LNCaP clone FGC (cell line): Measurements from ENCODE around the gene ZNF148.

Experiments
- DNase-seq: peaks from one replicate; pipeline ENCODE4 v3.0.0-alpha.2; 2011; ENCODE audit warnings: low read depth
- H3K4me3 ChIP-seq: 2 replicates; pipeline ENCODE4 v1.5.1; 2011; ENCODE audit warnings: mild to moderate bottlenecking, low read depth, low read length, control low read depth
- TF ChIP-seq, protein P1 (sequence below): IDR thresholded peaks from 2 replicates; pipeline ENCODE4 v1.5.1; 2012; ENCODE audit warnings: mild to moderate bottlenecking; ENCODE audit not compliant: control insufficient read depth, insufficient read depth; ENCODE audit errors: extremely low read depth

Gene ZNF148

GRCh38 chr3:125357837-125358236 lies 17.3 kb downstream of the ZNF148 start:
- peak overlapping the region; percentile 61 for H3K4me3 ChIP-seq
- TF ChIP-seq, protein P1, sequence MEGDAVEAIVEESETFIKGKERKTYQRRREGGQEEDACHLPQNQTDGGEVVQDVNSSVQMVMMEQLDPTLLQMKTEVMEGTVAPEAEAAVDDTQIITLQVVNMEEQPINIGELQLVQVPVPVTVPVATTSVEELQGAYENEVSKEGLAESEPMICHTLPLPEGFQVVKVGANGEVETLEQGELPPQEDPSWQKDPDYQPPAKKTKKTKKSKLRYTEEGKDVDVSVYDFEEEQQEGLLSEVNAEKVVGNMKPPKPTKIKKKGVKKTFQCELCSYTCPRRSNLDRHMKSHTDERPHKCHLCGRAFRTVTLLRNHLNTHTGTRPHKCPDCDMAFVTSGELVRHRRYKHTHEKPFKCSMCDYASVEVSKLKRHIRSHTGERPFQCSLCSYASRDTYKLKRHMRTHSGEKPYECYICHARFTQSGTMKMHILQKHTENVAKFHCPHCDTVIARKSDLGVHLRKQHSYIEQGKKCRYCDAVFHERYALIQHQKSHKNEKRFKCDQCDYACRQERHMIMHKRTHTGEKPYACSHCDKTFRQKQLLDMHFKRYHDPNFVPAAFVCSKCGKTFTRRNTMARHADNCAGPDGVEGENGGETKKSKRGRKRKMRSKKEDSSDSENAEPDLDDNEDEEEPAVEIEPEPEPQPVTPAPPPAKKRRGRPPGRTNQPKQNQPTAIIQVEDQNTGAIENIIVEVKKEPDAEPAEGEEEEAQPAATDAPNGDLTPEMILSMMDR: no peak

DNA sequence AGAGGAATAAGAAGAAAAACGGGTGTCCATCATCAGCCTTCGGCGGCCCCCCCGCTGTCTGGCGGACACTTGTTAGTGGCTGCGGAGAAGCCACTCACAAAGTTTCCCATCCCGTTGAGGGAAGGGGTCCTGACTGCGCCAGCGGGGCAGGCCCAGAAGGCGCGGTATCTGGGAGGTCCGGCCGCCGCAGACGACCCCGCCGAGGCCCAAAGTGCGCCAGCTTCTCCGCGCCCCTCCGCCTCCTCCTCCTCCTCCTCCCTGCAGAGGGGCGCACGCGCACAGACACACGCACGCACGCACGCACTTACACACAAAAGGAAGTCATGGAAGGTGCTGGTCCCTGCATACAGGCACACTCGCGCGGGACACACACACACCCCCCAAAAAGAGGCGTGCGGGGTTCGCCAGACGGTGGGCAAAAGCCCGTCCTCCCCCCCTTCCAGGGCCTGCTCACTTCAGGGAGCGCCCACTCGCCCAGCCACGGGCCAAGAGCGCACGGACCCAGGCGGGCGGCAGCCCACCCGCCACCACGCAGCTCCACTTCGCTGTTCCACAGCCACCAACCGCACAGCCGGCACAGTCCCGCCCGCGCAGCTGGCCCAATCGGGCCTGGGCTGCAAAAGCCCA lies 18.0 kb downstream of the ZNF148 start:
- DNase-seq: no peak
- H3K4me3 ChIP-seq: peak overlapping the region; percentile 61

More at GRCh38 chr3:125357837-125358236, 17.3 kb downstream of the ZNF148 start:
- DNase-seq: no peak

GRCh38 chr3:125356140-125357026 lies 18.7 kb downstream of the ZNF148 start:
- DNase-seq: peak; percentile 23
- H3K4me3 ChIP-seq: peak overlapping the region; percentile 61
- TF ChIP-seq, protein P1: no peak

More for the DNA sequence above, 18.0 kb downstream of the ZNF148 start:
- TF ChIP-seq, protein P1: no peak

DNA sequence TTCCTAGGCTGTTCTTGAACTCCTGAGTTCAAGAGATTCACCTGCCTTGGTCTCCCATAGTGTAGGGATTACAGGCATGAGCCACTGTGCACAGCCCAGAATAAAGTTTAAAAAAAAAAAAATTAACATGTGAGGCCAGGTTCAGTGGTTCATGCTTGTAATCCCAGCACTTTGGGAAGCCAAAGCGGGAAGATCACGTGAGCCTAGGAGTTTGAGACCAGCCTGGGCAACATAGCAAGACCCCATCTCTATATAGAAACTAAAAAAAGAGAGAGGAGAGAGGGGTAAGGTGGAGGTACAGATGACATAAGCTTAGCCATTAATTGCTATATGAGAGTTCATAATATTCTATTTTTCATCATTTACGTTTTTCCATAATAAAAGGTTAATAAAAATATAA lies 21.5 kb downstream of the ZNF148 start:
- no peak overlapping the region for H3K4me3 ChIP-seq
- TF ChIP-seq, protein P1: no peak
- DNase-seq: no peak

DNA sequence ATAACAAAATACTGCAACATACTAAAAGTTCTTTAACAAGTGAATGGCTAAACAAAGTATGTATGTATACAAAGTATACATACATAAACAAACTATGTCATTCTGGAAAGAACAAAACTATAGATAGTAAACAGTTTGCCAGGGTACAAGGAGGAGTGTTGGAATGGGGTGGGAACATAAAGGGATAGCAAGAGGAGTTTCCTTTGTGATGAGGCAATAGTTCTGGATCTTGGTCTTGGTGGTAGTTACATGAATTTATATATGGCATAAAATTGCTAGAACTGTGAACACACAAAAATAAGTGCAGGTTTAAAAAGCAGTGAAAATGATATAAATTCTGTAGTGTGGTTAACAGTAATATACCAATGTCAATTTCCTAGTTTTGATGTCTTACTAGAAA lies 22.0 kb downstream of the ZNF148 start:
- H3K4me3 ChIP-seq: no peak overlapping the region
- no peak for DNase-seq
- TF ChIP-seq, protein P1: no peak

GRCh38 chr3:125351814-125352456 lies 23.2 kb downstream of the ZNF148 start:
- no peak for DNase-seq
- TF ChIP-seq, protein P1: no peak

More at GRCh38 chr3:125351814-125352456, 23.2 kb downstream of the ZNF148 start:
- H3K4me3 ChIP-seq: no peak overlapping the region
